GM18519 (cell line): ENCODE data around the gene RBM15B.
"Not testable (repeated sequence)": the region's sequence is repeated elsewhere in the genome, so short reads cannot be mapped to it uniquely, and the experiment has no call there.

ENCODE experiments used
- ATAC-seq: cut with Tn5 transposase; IDR thresholded peaks from one replicate; pipeline ENCODE4 v1.9.1; 2021; ENCODE audit warnings: mild to moderate bottlenecking, moderate library complexity; ENCODE audit not compliant: unreplicated experiment, low FRiP score

RBM15B gene

DNA sequence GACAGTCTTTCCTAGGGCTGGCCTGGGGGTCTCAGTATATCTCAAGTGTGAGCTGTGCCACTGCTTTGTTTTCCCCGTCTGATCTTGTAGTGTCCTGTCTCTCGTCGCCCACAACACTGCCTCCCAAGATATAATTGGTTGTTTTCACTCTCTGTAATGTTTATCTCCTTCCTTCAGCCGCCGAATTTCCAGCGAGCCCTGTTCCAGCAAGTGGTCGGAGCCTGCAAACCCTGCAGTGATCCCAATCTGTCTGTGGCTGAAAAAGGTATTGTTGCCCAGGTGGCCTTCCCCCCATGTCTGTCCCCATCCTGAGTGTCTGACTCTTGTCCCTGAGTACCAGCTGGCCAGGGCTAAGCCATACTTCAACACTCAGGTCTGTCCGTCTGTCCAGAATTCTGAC is 15.5 kb upstream of the RBM15B start:
- no peak for ATAC-seq

DNA sequence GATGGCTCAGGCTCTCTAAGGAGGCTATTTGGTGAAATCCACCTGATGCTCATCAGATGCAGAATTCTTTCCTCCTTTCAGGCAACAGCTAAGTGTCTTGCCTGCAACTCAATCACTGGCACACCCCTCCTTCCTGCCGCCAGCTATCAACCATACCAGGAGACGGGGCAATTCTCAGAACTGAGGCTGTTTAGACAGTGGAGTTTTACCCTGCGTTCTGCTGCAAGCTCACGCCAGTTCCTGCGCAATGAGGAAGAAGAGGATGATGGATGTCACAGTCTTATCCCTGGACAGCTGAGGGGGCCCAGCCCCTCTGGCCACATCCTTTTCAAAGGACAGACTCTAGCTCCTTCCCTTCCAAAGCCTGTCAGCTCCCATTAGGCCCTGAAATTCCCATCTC is 13.0 kb upstream of the RBM15B start:
- ATAC-seq: no peak

DNA sequence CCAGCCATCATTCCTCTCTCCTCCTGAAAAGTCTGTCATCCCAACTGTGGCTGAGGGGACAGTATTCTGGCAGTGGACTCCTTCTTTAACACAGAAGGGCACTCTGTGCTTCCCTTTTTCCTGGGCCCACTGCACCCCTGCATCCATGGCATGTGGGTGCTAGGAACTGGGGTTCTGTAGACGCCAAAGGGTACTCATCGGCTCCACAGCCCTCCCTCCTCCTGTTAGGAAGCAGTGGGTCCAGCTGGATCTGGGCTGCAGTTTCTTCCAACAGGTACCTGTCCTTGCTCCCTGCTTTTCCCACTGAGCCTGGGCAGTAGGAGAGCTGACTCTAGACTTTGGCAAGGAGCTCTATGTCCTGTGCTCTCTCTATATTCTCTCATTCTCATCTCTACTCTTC is 12.4 kb upstream of the RBM15B start:
- ATAC-seq: no peak

DNA sequence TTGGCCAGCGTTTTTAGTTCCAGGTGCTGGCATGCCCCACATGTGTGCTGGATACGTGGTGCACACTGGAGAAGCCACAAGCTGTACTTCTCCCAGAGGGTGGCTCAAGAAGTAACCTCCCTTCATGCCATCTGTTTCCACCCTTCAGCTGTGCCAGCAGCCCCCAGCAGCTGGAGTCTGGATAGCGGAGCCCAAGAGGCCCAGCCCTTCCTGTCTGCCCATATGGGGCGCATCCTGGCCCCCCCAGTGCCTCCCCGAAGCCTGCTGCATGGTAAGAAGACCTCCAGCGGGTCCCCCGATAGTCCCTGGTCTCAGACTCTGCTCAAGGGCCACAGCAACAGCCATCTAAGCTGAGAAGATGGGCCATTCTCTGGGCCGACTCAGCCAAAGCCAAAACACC is 11.8 kb upstream of the RBM15B start:
- ATAC-seq: no peak

DNA sequence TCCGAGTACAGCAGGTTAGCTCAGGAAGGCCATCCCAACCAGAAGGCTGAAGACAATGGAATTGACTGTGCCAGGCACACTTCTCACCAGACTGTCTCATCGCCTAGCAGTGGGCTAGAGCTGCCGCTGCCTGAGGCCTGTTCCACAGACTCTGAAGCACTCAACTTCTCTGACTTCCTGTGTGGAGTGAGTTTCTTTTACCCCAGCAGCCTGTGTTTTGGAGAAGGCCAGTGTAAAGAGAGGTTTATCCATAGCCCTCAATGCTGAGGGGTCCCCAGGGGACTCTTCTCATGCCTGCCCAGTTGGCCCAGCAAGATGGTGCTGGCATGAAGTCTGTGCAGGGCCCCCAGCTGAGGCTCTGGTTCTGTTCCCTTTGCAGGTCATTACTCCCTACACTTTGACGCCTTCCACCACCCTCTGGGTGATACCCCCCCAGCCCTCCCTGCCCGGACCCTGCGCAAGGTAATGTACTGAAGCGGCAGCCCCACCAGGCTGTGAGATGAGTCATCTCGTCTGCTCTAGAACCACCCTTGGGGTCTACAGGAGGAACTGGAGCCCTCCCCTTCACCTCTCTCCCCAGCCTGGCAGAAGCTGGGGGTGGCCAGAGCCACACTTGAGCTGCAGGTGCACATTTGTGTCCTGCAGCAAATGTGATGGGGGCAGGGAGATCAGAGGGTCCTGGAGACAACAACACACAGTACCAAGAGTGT is 11.2 kb upstream of the RBM15B start:
- ATAC-seq: no peak

DNA sequence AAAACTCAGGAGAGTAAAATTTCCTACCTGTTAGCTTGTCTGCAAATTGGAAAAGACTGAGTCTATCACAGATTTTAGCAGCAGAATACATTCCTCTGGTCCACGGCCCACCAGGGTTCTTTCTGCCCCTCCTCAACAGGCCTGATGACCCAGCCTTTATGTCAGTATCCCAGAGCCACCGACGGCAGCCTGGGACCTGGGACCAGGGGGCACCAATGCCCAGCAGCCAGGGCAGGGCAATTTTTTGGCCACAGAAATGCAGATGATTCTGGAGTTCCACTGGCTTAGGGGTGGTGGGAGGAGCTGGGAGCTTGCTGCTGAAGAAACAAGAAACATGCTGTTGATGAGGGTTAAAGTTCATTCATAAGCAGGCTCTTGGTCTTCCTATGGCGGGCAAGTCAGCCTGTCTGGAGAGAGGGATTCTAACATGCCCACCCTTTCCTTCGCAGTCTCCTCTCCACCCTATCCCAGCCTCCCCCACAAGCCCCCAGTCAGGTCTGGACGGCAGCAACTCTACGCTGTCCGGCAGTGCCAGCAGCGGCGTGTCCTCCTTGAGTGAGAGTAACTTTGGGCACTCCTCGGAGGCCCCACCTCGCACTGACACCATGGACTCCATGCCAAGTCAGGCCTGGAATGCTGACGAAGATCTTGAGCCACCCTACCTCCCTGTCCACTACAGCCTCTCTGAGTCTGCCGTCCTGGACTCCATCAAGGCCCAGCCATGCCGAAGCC is 10.3 kb upstream of the RBM15B start:
- ATAC-seq: no peak

DNA sequence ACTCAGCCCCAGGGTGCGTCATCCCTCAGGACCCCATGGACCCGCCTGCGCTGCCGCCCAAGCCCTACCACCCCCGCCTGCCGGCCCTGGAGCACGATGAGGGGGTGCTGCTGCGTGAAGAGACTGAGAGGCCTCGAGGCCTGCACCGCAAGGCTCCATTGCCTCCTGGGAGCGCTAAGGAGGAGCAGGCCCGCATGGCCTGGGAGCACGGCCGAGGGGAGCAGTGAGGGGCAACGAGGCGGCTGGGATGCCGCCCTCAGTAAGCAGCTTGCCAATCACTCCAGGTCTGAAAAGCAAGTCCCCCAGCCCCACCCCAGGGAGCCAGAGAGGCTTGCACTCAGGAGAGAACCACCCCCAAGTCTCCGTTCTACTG is 9.8 kb upstream of the RBM15B start:
- no peak for ATAC-seq

DNA sequence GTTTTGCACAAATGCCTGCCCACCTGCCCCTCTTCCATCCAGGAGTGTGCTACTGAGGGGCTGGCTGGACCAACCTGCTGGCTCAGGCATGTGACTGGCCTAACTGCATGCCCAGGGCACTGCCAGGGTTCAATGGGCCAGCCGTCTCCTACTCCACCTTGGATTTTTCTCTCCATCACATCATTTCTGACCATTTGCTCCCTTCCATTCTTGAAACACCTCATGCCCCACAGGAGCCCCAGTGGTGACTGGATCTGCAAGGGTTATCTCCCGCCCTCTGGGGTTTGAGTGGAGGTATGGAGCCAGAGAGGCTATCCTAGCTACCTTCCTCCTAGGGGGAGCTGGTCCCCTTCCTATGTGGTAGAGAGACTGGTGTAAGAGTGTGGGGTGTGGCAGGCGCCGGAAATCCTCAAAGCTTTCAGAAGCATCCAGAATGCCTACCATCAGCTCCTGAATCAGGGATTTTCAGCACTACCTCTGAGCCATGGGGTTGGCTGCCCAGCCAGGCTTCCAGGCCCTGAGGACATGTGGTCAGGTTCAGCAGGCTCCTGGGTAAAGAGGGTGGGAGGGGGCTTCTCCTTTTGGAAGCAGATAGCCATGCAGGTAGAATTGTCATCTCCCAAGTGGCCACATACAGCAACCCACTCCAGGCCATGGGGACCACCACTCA is 8.9 kb upstream of the RBM15B start:
- ATAC-seq: no peak

DNA sequence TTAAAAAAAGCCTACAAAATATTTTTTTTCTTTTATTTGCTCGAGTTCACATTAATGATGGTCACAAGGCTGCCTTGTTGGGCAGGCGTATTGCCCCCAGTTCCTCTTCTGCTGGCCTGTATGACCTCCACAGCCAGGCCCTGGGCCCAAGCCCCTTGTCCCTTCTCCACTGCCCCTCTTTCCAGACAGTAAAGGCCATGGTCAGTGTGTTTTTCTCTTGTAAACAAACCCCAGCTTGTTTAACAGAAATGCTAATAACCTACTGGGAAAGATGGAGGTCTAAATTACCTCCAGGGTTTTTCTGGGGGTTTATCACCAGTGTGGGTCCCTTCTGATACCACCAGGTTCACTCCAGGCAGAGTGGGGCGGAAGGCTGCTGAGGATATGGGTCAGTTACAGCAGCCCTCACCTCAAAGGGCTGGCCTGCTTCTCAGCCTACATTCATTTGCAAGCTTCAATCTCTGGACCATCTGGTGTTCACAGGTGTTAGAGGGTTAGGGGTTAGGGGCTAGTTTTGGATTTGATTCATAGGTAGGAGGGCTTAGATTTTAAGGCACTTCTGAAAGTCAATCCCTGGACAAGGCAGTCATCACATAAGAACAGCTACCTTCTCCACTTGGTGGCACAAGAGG is 8.0 kb upstream of the RBM15B start:
- no peak for ATAC-seq

DNA sequence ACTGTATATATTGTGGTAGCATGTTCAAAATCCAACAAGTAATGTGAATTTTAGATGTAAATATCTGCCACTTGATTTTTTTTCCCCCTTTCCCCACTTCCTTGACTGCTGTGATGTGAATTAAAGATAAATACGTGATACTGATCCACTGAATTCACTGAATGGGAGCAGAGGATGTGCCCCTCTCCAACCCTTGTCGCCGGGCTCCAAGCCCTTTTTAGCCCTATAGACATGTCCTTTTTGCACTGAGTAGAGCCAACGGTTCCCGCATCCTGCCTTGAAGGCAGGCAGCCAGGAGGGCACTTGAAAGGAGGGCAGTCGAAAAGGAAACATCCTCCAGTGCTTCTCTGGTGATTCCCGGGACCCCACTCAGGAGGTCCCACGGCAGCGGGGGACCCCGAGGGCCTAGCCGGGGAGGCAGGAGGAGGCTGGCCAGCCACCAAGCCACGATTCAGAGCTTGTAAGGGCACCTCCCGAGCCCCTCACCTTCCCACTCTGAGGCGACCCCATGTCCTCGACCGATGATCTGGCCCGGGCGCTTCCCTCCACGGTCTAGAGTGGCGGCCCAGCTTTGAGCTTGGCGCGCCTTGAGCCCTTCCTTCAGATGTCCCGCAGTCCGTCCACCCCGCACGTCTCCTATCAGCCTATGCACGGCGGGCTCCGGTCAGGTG is 6.9 kb upstream of the RBM15B start:
- no peak for ATAC-seq

DNA sequence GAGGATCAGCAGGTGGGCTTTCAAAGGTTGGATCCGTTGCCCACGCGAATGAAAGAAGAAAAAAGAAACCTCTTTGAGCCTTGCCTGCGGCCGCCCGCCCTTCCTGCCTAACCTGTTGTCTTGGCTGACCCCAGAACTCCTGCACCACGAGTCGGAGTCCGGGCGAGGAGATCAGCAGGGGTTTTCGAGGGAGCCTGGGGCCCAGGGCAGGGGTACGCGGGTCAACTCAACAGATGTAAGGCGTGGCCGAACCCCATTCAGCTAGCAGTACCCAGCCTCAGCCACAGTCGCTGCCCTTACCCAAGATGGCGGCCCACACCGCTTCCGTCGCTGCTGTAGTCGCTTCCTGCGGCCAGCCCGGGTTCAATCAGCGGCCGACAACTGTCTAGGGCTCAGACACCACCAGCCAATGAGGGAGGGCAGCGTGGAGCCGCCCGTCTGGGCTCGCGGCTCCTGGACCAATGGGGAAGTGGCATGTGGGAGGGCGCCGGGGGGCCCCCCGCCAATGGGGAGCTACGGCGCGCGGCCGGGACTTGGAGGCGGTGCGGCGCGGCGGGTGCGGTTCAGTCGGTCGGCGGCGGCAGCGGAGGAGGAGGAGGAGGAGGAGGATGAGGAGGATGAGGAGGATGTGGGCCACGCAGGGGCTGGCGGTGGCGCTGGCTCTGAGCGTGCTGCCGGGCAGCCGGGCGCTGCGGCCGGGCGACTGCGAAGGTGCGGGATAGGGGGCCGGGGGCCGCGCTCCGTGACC is 6.2 kb upstream of the RBM15B start, which contains the start of gene MANF:
MANF (plus strand) TSS at position 566 of the 748 bp plus-strand sequence; CDS start at position 618, 52 bp downstream.
- peak; percentile 93 for ATAC-seq

DNA sequence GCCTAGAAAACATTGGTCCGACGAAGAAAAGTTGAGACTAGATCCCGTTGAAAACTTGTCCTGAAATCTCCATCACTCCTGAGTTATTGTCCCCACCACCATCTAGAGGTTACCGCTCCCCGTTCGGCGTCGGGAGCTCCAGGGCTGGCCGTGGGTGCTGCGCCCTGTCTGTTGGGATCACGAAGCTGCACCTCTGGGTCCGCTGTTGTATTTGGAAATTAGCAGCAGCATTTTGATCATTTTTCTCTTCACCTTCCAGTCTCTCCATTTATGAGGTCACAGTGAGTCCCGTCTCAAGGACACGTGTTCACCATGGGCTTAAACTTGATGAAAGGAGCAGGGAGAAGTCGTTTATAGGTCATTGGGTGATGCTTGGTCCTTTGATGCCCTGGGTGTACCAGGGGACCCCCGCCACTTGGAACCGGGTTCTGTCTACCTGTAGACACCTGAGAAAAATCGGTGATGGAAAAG is 5.4 kb upstream of the RBM15B start:
- ATAC-seq: no peak

DNA sequence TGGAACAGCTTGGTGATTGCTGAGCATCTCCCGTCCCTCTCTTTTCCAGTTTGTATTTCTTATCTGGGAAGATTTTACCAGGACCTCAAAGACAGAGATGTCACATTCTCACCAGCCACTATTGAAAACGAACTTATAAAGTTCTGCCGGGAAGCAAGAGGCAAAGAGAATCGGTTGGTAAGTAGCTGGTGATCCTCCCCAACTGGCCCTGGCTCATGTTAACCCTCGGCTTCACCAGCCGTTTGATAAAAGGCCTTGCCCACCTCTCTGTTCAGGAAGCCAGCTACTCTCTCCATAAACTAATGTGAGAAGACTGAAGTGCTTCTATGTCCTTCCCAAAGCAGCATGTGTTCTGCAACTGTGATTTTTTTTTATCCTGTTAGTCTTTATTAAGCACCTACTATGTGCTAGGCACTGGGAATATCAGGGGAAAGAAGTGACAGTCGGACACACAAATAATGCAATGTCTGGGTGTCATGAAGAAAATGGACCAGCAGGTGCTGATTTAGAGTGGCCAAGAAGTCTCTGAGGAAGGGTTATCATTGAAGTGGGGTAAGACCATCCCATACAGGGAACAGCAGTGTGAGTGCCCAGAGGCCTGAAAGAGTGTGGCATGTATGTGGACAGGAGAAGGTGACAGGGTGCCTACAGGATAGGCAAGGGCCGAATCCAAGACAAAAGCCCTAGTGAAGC is 4.8 kb upstream of the RBM15B start:
- no peak for ATAC-seq

DNA sequence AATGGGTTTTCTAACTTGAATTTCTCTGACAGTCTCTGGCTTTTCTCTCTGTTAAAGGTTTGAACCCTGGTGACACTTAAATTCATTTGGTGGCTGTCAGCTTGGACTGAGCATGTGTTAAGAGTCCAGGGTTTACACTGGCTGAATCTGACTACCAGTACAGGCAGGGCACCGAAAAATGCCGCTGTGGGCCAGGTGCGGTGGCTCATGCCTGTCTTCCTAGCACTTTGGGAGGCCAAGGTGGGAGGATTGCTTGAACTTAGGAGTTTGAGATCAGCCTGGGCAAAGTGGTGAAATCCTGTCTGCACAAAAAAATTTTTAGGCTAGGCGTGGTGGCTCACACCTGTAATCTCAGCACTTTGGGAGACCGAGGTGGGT is 4.2 kb upstream of the RBM15B start:
- ATAC-seq: no peak

DNA sequence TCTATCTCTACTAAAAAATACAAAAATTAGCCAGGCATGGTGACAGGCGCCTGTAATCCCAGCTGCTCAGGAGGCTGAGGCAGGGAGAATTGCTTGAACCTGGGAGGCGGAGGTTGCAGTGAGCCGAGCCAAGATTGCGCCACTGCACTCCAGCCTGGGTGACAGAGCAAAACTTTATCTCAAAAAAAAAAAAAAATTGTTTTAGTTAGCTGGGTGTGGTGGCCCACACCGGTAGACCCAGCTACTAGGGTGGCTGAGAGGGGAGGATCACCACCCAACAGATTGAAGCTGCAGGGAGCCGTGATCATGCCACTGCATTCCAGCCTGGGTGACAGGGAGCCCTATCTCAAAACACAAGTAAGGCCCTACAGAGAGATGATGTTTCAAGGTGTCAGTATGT is 3.8 kb upstream of the RBM15B start:
- ATAC-seq: not testable (repeated sequence)

DNA sequence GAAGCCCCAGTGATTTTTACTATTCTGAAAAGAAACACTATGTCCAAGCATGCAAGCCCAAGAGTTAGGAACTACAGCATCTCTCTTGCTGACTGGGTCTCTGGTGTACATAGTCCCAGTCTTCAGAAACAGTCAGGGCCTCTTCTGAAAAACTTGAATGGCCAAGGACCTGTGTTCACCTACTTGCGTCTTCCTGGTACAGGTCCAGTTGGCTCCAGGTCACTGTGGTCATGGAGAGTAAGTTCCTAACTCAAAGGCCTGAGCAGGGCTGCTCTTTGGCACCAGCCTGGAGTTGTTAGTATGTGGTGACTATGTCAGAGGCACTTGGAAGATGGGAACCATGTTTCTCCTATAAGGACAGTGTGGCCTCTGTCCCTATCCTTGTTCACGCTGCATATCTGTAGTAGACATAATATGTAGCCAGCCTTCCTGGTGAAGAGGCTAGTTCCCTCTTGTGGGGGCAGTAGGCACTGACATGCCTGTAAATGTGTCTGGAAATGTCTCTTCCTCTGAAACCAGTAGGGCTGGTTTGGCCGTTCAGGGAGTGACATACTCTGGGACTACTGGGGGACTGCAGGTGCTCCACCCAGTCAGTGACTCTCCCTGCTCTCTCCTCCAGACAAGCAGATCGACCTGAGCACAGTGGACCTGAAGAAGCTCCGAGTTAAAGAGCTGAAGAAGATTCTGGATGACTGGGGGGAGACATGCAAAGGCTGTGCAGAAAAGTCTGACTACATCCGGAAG is 2.6 kb upstream of the RBM15B start:
- ATAC-seq: no peak

DNA sequence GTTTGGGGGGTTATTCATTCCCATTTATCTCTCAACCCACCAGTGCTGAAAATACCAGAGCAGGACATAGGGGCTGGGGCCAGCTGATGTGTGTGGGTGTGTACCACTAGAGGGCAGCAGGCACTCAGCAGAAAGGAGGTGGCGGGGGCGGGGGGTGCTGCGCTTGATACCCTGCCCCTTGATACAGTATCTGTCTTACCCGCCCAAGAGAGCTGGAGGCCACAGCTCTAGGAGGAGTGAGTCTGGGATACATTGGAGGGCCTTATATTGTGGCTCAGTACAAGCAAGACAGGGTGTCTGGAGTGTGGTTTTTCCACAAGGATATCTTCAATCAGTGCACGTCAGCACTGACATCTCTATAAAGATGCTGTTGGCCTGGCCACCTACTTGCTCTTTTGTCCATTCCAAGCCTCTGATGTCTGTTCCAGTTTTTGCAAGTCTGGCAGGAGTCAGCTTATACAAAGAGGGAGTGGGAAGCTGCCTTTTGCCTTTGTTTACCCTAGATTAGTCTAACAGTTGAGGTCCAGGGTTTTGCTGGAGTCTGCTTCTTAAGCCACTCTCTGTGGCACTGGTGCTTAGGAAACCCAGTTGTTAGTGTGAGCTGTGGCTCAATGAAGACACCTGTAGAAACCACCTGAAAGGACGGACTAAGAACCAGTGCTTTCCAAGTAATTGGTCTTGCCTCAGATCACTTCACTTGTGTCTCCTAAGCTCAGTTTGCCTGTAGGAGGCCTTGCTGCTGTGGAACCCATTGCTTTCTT is 1.5 kb upstream of the RBM15B start:
- ATAC-seq: no peak
